ENCODE data around the gene SOHLH1. TPM values are rescaled to one million over a fixed set of nuclear protein-coding genes. Genes with fewer than 3 reads are reported as not detected.

SOHLH1 gene
- polyA plus RNA-seq, 1 of the 3 experiments (the other 2 are of a cell fraction): not detected

DNA sequence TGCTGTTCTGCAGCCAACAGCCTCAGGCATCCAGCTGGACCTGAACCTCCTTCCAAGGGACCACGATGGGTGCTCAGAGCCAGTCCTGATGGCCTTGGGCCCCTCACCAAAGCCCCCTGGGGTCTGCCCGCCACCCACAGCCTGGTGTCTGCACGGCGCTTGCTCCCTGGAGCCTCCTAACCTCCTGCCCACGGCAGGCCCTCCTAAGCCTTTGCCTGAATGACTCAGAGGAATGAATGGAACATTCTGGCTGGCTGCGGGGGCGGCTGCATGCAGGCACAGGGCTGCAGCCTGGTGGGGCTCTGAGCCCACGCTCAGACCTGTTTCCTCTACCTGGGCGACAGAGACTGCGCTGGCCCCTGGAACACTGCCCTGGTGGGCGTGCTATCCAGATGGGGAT, 6.9 kb downstream of the SOHLH1 start:
- Histone ChIP-seq H4K20me1 (ENCODE audit: insufficient read depth) (no peaks in the 10 kb centered on the region), H3K4me3 (ENCODE audit: low read depth in 2 of 2, low read length in 1 of 2) (no peak overlapping the region), H3F3A (replicated peaks; ENCODE audit: insufficient read depth) (no peaks in the 10 kb centered on the region), H3K9me2 (no peaks in the 10 kb centered on the region), H3K4me1 (ENCODE audit: control insufficient read depth in 1 of 2, insufficient read depth in 2 of 2, low read depth in 1 of 2, low read length in 1 of 2) (no peaks in the 10 kb centered on the region), H3K9me3 (no peaks in the 10 kb centered on the region), H3K36me3 (replicated peaks in 1 of 2; ENCODE audit: control insufficient read depth in 1 of 2, insufficient read depth in 2 of 2, low read length in 1 of 2) (no peaks in the 10 kb centered on the region), H3K27ac (ENCODE audit: low read depth in 2 of 2, low read length in 1 of 2) (no peak overlapping the region), H3K4me2 (no peak overlapping the region), H2AFZ (ENCODE audit: low read depth) (no peak overlapping the region), H3K9ac (no peak overlapping the region), H3K79me2 (ENCODE audit: insufficient read depth) (no peaks in the 10 kb centered on the region), H3K27me3 (ENCODE audit: insufficient read depth) (no peaks in the 10 kb centered on the region)
- TF ChIP-seq MEF2A (IDR thresholded peaks at IDR 0.05; ENCODE audit: borderline replicate concordance, low read depth) (no peak), TCF12 (IDR thresholded peaks at IDR 0.05) (no peak), GATA2 (CRISPR knock-in tag; IDR thresholded peaks at IDR 0.05) (no peak), GABPA (IDR thresholded peaks at IDR 0.05; ENCODE audit: low read depth) (no peak), FOSL2 (IDR thresholded peaks at IDR 0.05; ENCODE audit: borderline replicate concordance, low read depth) (no peak), RAD21 (IDR thresholded peaks at IDR 0.05; ENCODE audit: low read length) (no peak), SIN3A (IDR thresholded peaks at IDR 0.05; ENCODE audit: borderline replicate concordance, low read depth, low read length) (no peak), USF2 (IDR thresholded peaks at IDR 0.05; ENCODE audit: borderline replicate concordance, low read depth, low read length) (no peak), ZBTB33 (IDR thresholded peaks at IDR 0.05; ENCODE audit: borderline replicate concordance, low read depth) (no peak)
- POLR2A ChIA-PET: no interaction called here
- WGBS (ENCODE audit: low lambda C conversion rate): 23% methylated on average over 5 of the region's 11 CpGs
- CTCF ChIA-PET: interaction anchor here (2.2 kb wide), 1 partner anchor 10 kb away, joined by 10 read pairs; the partner anchor contains the start of gene KCNT1
- no peak for DNase-seq

GRCh38 chr9:135690836-135691570, 8.3 kb downstream of the SOHLH1 start:
- no peak overlapping the region for H3K27ac ChIP-seq (ENCODE audit: low read depth in 2 of 2, low read length in 1 of 2)
- no peaks in the 10 kb centered on the region for H3F3A ChIP-seq (replicated peaks; ENCODE audit: insufficient read depth)
- WGBS (ENCODE audit: low lambda C conversion rate): 63% methylated on average over 9 of the region's 19 CpGs
- H3K27me3 ChIP-seq (ENCODE audit: insufficient read depth): no peaks in the 10 kb centered on the region
- H3K9ac ChIP-seq: no peak overlapping the region
- ChIA-PET POLR2A (no interaction called here), CTCF (no interaction called here)
- H2AFZ ChIP-seq (ENCODE audit: low read depth): no peak overlapping the region
- no peaks in the 10 kb centered on the region for H3K9me2 ChIP-seq
- no peaks in the 10 kb centered on the region for H3K36me3 ChIP-seq (replicated peaks in 1 of 2; ENCODE audit: control insufficient read depth in 1 of 2, insufficient read depth in 2 of 2, low read length in 1 of 2)
- H4K20me1 ChIP-seq (ENCODE audit: insufficient read depth): no peaks in the 10 kb centered on the region
- no peak overlapping the region for H3K4me2 ChIP-seq
- no peak for DNase-seq
- no peaks in the 10 kb centered on the region for H3K4me1 ChIP-seq (ENCODE audit: control insufficient read depth in 1 of 2, insufficient read depth in 2 of 2, low read depth in 1 of 2, low read length in 1 of 2)
- H3K79me2 ChIP-seq (ENCODE audit: insufficient read depth): no peaks in the 10 kb centered on the region
- H3K9me3 ChIP-seq: no peaks in the 10 kb centered on the region
- no peak overlapping the region for H3K4me3 ChIP-seq (ENCODE audit: low read depth in 2 of 2, low read length in 1 of 2)
- no peak for TF ChIP-seq FOXM1 (IDR thresholded peaks at IDR 0.05; ENCODE audit: low read depth)
- TF ChIP-seq RFX5 (IDR thresholded peaks at IDR 0.05; ENCODE audit: low read length): no peak
- no peak for TF ChIP-seq ELF1 (IDR thresholded peaks at IDR 0.05)
- no peak for TF ChIP-seq ZBTB33 (IDR thresholded peaks at IDR 0.05; ENCODE audit: borderline replicate concordance, low read depth)
- no peak for TF ChIP-seq GATA2 (CRISPR knock-in tag; IDR thresholded peaks at IDR 0.05)
- TF ChIP-seq PBX3 (IDR thresholded peaks at IDR 0.05): no peak
- TF ChIP-seq, protein P1, sequence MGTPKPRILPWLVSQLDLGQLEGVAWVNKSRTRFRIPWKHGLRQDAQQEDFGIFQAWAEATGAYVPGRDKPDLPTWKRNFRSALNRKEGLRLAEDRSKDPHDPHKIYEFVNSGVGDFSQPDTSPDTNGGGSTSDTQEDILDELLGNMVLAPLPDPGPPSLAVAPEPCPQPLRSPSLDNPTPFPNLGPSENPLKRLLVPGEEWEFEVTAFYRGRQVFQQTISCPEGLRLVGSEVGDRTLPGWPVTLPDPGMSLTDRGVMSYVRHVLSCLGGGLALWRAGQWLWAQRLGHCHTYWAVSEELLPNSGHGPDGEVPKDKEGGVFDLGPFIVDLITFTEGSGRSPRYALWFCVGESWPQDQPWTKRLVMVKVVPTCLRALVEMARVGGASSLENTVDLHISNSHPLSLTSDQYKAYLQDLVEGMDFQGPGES (IDR thresholded peaks at IDR 0.05; ENCODE audit: low read depth, low read length): no peak
- TF ChIP-seq, protein P2, sequence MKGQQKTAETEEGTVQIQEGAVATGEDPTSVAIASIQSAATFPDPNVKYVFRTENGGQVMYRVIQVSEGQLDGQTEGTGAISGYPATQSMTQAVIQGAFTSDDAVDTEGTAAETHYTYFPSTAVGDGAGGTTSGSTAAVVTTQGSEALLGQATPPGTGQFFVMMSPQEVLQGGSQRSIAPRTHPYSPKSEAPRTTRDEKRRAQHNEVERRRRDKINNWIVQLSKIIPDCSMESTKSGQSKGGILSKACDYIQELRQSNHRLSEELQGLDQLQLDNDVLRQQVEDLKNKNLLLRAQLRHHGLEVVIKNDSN (IDR thresholded peaks at IDR 0.05; ENCODE audit: borderline replicate concordance, low read depth): no peak
- TF ChIP-seq, protein P3, sequence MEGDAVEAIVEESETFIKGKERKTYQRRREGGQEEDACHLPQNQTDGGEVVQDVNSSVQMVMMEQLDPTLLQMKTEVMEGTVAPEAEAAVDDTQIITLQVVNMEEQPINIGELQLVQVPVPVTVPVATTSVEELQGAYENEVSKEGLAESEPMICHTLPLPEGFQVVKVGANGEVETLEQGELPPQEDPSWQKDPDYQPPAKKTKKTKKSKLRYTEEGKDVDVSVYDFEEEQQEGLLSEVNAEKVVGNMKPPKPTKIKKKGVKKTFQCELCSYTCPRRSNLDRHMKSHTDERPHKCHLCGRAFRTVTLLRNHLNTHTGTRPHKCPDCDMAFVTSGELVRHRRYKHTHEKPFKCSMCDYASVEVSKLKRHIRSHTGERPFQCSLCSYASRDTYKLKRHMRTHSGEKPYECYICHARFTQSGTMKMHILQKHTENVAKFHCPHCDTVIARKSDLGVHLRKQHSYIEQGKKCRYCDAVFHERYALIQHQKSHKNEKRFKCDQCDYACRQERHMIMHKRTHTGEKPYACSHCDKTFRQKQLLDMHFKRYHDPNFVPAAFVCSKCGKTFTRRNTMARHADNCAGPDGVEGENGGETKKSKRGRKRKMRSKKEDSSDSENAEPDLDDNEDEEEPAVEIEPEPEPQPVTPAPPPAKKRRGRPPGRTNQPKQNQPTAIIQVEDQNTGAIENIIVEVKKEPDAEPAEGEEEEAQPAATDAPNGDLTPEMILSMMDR (IDR thresholded peaks at IDR 0.05): no peak
- TF ChIP-seq FOSL2 (IDR thresholded peaks at IDR 0.05; ENCODE audit: borderline replicate concordance, low read depth): no peak

Measured in SK-N-SH (cell line).